Cortex of kidney (tissue), 1 donor: ENCODE data around the gene TLCD4.
"Not testable (repeated sequence)": the region's sequence is repeated elsewhere in the genome, so short reads cannot be mapped to it uniquely, and the experiment has no call there.

Source experiments
- DNase-seq: peaks from one replicate; lab custom pipeline; 2025; lab: John Stamatoyannopoulos, UW

The TLCD4 gene

DNA sequence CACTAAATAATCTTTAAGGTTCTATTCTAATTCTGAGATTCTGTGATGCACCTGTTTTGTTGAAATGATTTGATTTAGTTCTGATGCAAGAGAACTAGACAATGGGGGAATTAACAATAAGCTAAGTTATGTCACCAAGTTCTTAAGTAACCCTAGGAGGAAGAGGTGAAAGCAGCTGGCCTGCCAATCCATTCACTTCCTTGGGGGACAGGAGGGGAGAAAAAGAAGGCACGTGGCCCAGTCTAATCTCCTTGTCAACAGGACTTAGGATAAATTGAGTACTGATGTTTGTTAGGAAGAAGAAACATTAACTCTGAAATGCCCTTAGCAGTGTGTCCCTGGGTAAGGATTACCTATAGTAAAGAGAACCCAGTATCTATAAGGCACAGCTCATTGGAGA is 36.9 kb downstream of the TLCD4 start:
- DNase-seq, result no peak

DNA sequence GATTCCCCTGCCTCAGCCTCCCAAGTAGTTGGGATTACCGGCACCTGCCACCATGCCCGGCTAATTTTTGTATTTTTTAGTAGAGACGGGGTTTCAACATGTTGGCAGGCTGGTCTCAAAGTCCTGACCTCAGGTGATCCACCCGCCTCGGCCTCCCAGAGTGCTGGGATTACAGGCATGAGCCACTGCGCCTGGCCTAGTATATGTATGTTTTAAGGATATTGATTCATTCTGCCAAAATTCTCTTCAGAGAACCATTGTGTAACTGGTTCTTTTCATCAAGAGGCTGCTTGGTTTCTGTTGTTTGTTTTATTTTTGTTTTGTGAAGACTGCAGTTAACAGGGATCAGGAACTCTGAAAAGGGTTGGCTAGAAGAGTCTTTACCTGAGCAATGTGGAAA is 48.4 kb downstream of the TLCD4 start:
- DNase-seq, result not testable (repeated sequence)
